HepG2 (cell line): Measurements from ENCODE around the gene CNOT6.

Experiments
- DMAP1 ChIP-seq: IDR thresholded peaks from 2 replicates; pipeline ENCODE4 v1.6.1; 2016
- NR2F2 ChIP-seq: IDR thresholded peaks from 2 replicates; pipeline ENCODE4 v1.6.1; 2012; ENCODE audit warnings: low read depth, inconsistent platforms, borderline replicate concordance
- ZNF431 ChIP-seq: sonication (generic); formaldehyde crosslinking; IDR thresholded peaks from 2 replicates; pipeline ENCODE4 v1.9.0; 2022; ENCODE audit warnings: missing genetic modification reagents, low read depth, mild to moderate bottlenecking, borderline replicate concordance

DNA sequence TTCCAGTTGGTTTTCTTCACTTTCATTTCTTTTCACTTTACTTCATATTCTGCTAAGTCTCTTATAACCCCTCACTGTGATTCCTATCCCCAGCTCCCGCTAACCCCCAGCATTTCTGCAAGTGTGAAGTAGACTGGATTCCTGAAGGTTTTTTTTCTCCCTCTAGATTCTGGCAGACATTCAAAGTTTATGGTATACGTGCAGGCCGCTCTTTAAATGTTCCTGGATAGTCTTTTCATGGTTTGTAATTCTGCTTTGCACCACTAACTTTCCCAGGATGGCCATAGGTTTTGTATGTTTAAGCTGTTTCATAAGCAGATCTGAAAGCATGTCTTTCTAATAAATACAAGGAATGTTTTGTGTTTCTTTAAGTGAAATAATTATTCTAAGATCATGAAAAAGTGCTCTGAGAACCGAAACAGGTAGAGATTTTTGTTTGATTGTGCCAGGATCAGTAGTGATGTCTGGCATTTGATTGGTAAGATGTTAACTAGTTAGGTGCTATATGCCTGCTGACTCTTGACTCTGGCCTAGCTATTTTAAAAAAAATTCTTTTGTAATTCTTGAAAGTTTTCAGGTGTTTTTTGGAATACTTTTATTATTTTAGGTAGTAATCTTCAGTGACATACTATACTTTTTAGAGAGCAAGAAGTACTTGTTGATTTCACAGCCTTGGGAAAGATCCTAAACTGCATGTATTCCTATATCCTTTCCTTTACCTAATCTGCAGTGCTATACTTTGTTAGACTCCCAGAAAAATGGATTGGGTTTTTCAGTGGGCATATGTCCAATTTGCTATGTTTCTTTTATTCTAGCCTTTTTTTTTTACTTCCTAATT, 29.7 kb downstream of the CNOT6 start:
- TF ChIP-seq NR2F2: no peak
- TF ChIP-seq DMAP1 (CRISPR knock-in tag): no peak
- TF ChIP-seq ZNF431 (CRISPR knock-in tag): no peak
